HG03097 (cell line): Measurements from ENCODE around the gene TRIM66.

Experiments used
- ATAC-seq: cut with Tn5 transposase; IDR thresholded peaks from one replicate; pipeline ENCODE4 v1.9.1; 2021; ENCODE audit not compliant: unreplicated experiment, low FRiP score

The TRIM66 gene

GRCh38 chr11:8661001-8661795, 21.3 kb downstream of the TRIM66 start:
- ATAC-seq: no peak

GRCh38 chr11:8658321-8659057, 24.0 kb downstream of the TRIM66 start:
- ATAC-seq: no peak

- ATAC-seq: no peak
Measured at GRCh38 chr11:8656291-8656690, 26.2 kb downstream of the TRIM66 start.

GRCh38 chr11:8654503-8654902, 28.0 kb downstream of the TRIM66 start:
- no peak for ATAC-seq

GRCh38 chr11:8652140-8652539, 30.3 kb downstream of the TRIM66 start:
- no peak for ATAC-seq

GRCh38 chr11:8650401-8650990, 32.0 kb downstream of the TRIM66 start:
- ATAC-seq: no peak

GRCh38 chr11:8649361-8649760, 33.1 kb downstream of the TRIM66 start:
- no peak for ATAC-seq

GRCh38 chr11:8646873-8647272, 35.6 kb downstream of the TRIM66 start:
- no peak for ATAC-seq

GRCh38 chr11:8642196-8642841, 40.1 kb downstream of the TRIM66 start:
- no peak for ATAC-seq

- ATAC-seq: no peak
Measured at GRCh38 chr11:8641332-8641731, 41.1 kb downstream of the TRIM66 start.

- no peak for ATAC-seq
Measured at GRCh38 chr11:8640267-8640906, 42.1 kb downstream of the TRIM66 start.

- no peak for ATAC-seq
Measured at GRCh38 chr11:8639655-8640054, 42.8 kb downstream of the TRIM66 start.

- no peak for ATAC-seq
Measured at GRCh38 chr11:8638300-8638699, 44.2 kb downstream of the TRIM66 start.

- no peak for ATAC-seq
Measured at GRCh38 chr11:8636127-8636526, 46.3 kb downstream of the TRIM66 start.

GRCh38 chr11:8634498-8634897, 48.0 kb downstream of the TRIM66 start:
- ATAC-seq: no peak

GRCh38 chr11:8631395-8632118, 50.9 kb downstream of the TRIM66 start:
- ATAC-seq: no peak

- ATAC-seq: no peak
Measured at GRCh38 chr11:8624698-8625097, 57.8 kb downstream of the TRIM66 start.

GRCh38 chr11:8621147-8621546, 61.3 kb downstream of the TRIM66 start:
- ATAC-seq: no peak

- ATAC-seq: no peak
Measured at GRCh38 chr11:8617063-8617462, 65.4 kb downstream of the TRIM66 start.
